GM12878 (cell line): ENCODE data around the gene GPC5.
"Not testable (repeated sequence)": the region's sequence is repeated elsewhere in the genome, so short reads cannot be mapped to it uniquely, and the experiment has no call there.

Experiments
- BACH1 ChIP-seq: fragments of 450-650 bp; IDR thresholded peaks from 2 replicates; pipeline ENCODE4 v1.6.1; 2017; ENCODE audit warnings: mild to moderate bottlenecking, borderline replicate concordance
- CTCF ChIP-seq, 3 experiments: IDR thresholded peaks in 2 of 3; conservative IDR thresholded peaks in 1 of 3; 2 replicates each; pipeline ENCODE4 v1.5.1; 2011; ENCODE audit warnings: low read depth in 3 of 3, low read length in 3 of 3, mild to moderate bottlenecking in 3 of 3, control low read depth in 2 of 3, moderate library complexity in 2 of 3, inconsistent platforms in 1 of 3, mixed read lengths in 1 of 3; ENCODE audit not compliant: control insufficient read depth in 2 of 3, insufficient read depth in 1 of 3; ENCODE audit errors: extremely low read depth in 1 of 3
- FOS ChIP-seq: IDR thresholded peaks from 3 replicates; pipeline ENCODE4 v1.6.1; 2011; ENCODE audit warnings: borderline replicate concordance; ENCODE audit not compliant: insufficient read length; ENCODE audit errors: extremely low read depth
- JUND ChIP-seq: IDR thresholded peaks from 2 replicates; pipeline ENCODE4 v1.6.1; 2012; ENCODE audit warnings: low read depth, mild to moderate bottlenecking, low read length, improper control_type of control experiment, moderate library complexity
- POLR2AphosphoS5 ChIP-seq: IDR thresholded peaks from 2 replicates; pipeline ENCODE4 v1.6.1; 2011; ENCODE audit warnings: mild to moderate bottlenecking, low read length, inconsistent platforms
- SRF ChIP-seq, 2 experiments: IDR thresholded peaks; 2 replicates each; pipeline ENCODE4 v1.6.1; 2011; ENCODE audit warnings: low read depth in 2 of 2, low read length in 2 of 2, mild to moderate bottlenecking in 1 of 2, moderate library complexity in 1 of 2

DNA sequence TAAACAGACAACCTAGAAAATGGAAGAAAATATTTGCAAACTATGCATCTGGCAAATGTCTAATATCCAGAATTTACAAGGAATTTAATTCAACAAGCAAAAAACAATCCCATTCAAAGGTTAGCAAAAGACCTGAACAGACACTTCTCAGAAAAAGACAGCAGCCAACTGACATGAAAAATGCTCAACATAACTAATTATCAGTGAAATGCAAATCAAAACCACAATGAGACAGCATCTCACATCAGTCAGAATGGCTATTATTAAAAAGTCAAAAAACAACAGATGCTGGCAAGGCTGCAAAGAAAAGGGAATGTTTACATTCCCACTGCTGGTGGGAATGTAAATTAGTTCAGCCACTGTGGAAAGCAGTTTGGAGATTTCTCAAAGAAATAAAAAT is 1500.5 kb downstream of the GPC5 start:
- not testable (repeated sequence) for TF ChIP-seq BACH1; FOS; CTCF (IDR thresholded peaks at IDR 0.05 in 2 of 3, conservative IDR thresholded peaks at IDR 0.05 in 1 of 3; ENCODE audit: control insufficient read depth in 2 of 3, extremely low read depth in 1 of 3, insufficient read depth in 1 of 3, low read depth in 3 of 3, low read length in 3 of 3); POLR2AphosphoS5; SRF (IDR thresholded peaks at IDR 0.05; ENCODE audit: low read depth in 2 of 2, low read length in 2 of 2); JUND
